Loucy (cell line): Measurements from ENCODE around the gene LIMK2.

Experiments used
- H2AFZ ChIP-seq: fragments of 200-600 bp; sonication (generic); 2 replicates; pipeline ENCODE4 v1.6.0; 2016; ENCODE audit warnings: antibody characterized with exemption, mild to moderate bottlenecking, low read length, moderate library complexity
- H3F3A ChIP-seq: fragments of 200-600 bp; 2 replicates; pipeline ENCODE4 v1.6.0; 2016; ENCODE audit warnings: antibody characterized with exemption, low read depth, mild to moderate bottlenecking
- H3K27me3 ChIP-seq: fragments of 200-600 bp; sonication (generic); 2 replicates; pipeline ENCODE4 v1.6.1; 2014; ENCODE audit warnings: low read length, mild to moderate bottlenecking; ENCODE audit not compliant: insufficient read depth, poor library complexity, severe bottlenecking
- H3K36me3 ChIP-seq: fragments of 200-600 bp; sonication (generic); 2 replicates; pipeline ENCODE4 v1.6.1; 2016; ENCODE audit warnings: low read length; ENCODE audit not compliant: insufficient read depth
- H3K4me1 ChIP-seq: fragments of 200-600 bp; sonication (generic); 2 replicates; pipeline ENCODE4 v1.5.1; 2014; ENCODE audit warnings: low read length, mild to moderate bottlenecking; ENCODE audit not compliant: insufficient read depth, poor library complexity, severe bottlenecking
- H3K4me2 ChIP-seq: fragments of 200-600 bp; sonication (generic); 2 replicates; pipeline ENCODE4 v1.6.0; 2014; ENCODE audit warnings: antibody characterized with exemption, low read length, low read depth, mild to moderate bottlenecking; ENCODE audit not compliant: poor library complexity, severe bottlenecking
- H3K4me3 ChIP-seq: fragments of 200-600 bp; sonication (generic); 2 replicates; pipeline ENCODE4 v1.5.1; 2014; ENCODE audit warnings: low read length, mild to moderate bottlenecking, mixed read lengths; ENCODE audit not compliant: poor library complexity, severe bottlenecking
- H3K79me2 ChIP-seq: fragments of 200-600 bp; sonication (generic); 2 replicates; pipeline ENCODE4 v1.6.1; 2014; ENCODE audit warnings: low read length; ENCODE audit not compliant: insufficient read depth
- H3K9ac ChIP-seq: fragments of 200-600 bp; sonication (generic); 2 replicates; pipeline ENCODE4 v1.6.0; 2014; ENCODE audit warnings: mild to moderate bottlenecking, low read depth, low read length, moderate library complexity; ENCODE audit not compliant: poor library complexity, severe bottlenecking
- H3K9me2 ChIP-seq: fragments of 200-600 bp; sonication (generic); replicated peaks from 2 replicates; pipeline ENCODE4 v1.6.1; 2016; ENCODE audit warnings: low read depth, low read length, mixed read lengths
- H3K9me3 ChIP-seq: fragments of 200-600 bp; sonication (generic); 2 replicates; pipeline ENCODE4 v1.6.1; 2014; ENCODE audit warnings: mild to moderate bottlenecking, antibody characterized with exemption, low read length, low read depth; ENCODE audit not compliant: insufficient read depth
- H4K20me1 ChIP-seq: fragments of 200-600 bp; sonication (generic); 2 replicates; pipeline ENCODE4 v1.6.0; 2014; ENCODE audit warnings: antibody characterized with exemption, low read length, mild to moderate bottlenecking; ENCODE audit not compliant: insufficient read depth, poor library complexity, severe bottlenecking
- CTCF ChIP-seq: fragments of 200-600 bp; sonication (generic); conservative IDR thresholded peaks from 2 replicates; pipeline ENCODE4 v1.5.1; 2014; ENCODE audit warnings: mild to moderate bottlenecking, antibody characterized with exemption, low read length
- EZH2phosphoT487 ChIP-seq: fragments of 200-600 bp; IDR thresholded peaks from 2 replicates; pipeline ENCODE4 v1.6.1; 2018; ENCODE audit warnings: antibody characterized with exemption, mild to moderate bottlenecking, moderate library complexity, borderline replicate concordance

The LIMK2 gene

GRCh38 chr22:31295831-31296657 is 83.9 kb downstream of the LIMK2 start:
- no peak overlapping the region for H3K9ac ChIP-seq
- H3K36me3 ChIP-seq = no peaks in the 10 kb centered on the region
- peaks cover 8% of the 10 kb centered on the region; the same call in 1 of the 2 replicates for H3K79me2 ChIP-seq
- no peaks in the 10 kb centered on the region for H3F3A ChIP-seq
- no peak overlapping the region for H3K4me2 ChIP-seq
- H2AFZ ChIP-seq = no peak overlapping the region
- no peaks in the 10 kb centered on the region for H4K20me1 ChIP-seq
- H3K9me3 ChIP-seq = no peaks in the 10 kb centered on the region
- no peaks in the 10 kb centered on the region for H3K9me2 ChIP-seq
- no peak for TF ChIP-seq CTCF
- no peak for TF ChIP-seq EZH2phosphoT487
- H3K4me3 ChIP-seq = no peak overlapping the region
- H3K4me1 ChIP-seq = peaks cover 23% of the 10 kb centered on the region
- H3K27me3 ChIP-seq = no peaks in the 10 kb centered on the region

GRCh38 chr22:31300896-31301295 is 88.8 kb downstream of the LIMK2 start:
- Histone ChIP-seq H3K4me2 (no peak overlapping the region), H3K27me3 (no peaks in the 10 kb centered on the region), H4K20me1 (no peaks in the 10 kb centered on the region), H2AFZ (no peak overlapping the region), H3K4me1 (no peaks in the 10 kb centered on the region), H3K4me3 (no peak overlapping the region), H3F3A (no peaks in the 10 kb centered on the region), H3K36me3 (no peaks in the 10 kb centered on the region), H3K9me2 (no peaks in the 10 kb centered on the region), H3K9ac (no peak overlapping the region), H3K9me3 (no peaks in the 10 kb centered on the region), H3K79me2 (no peaks in the 10 kb centered on the region)
- TF ChIP-seq CTCF = no peak
- TF ChIP-seq EZH2phosphoT487 = no peak

GRCh38 chr22:31302006-31302405 is 89.9 kb downstream of the LIMK2 start:
- no peaks in the 10 kb centered on the region for H3K4me1 ChIP-seq
- no peaks in the 10 kb centered on the region for H3K9me3 ChIP-seq
- no peaks in the 10 kb centered on the region for H3K36me3 ChIP-seq
- TF ChIP-seq EZH2phosphoT487 (no peak), CTCF (no peak)
- no peak overlapping the region for H3K9ac ChIP-seq
- no peaks in the 10 kb centered on the region for H3F3A ChIP-seq
- no peaks in the 10 kb centered on the region for H3K9me2 ChIP-seq
- H3K4me2 ChIP-seq = no peak overlapping the region
- H2AFZ ChIP-seq = no peak overlapping the region
- H3K4me3 ChIP-seq = no peak overlapping the region
- no peaks in the 10 kb centered on the region for H3K27me3 ChIP-seq
- no peaks in the 10 kb centered on the region for H3K79me2 ChIP-seq
- H4K20me1 ChIP-seq = no peaks in the 10 kb centered on the region
